SK-N-SH treated with all-trans-retinoic acid at 6 μM for 48 hours (cell line): Measurements from ENCODE around the gene UBE2H.

Experiments used
- ARNTL ChIP-seq: fragments of 450-650 bp; formaldehyde crosslinking; IDR thresholded peaks from 2 replicates; pipeline ENCODE4 v1.5.0; 2020; ENCODE audit warnings: low read depth, mild to moderate bottlenecking, moderate library complexity, borderline replicate concordance
- BACH2 ChIP-seq: fragments of 250-450 bp; sonication (Bioruptor Pico); IDR thresholded peaks from 2 replicates; pipeline ENCODE4 v1.9.0; 2021; ENCODE audit warnings: mild to moderate bottlenecking, borderline replicate concordance
- ESRRG ChIP-seq: fragments of 250-450 bp; sonication (Bioruptor Pico); IDR thresholded peaks from 2 replicates; pipeline ENCODE4 v1.6.1; 2021; ENCODE audit warnings: mild to moderate bottlenecking
- PATZ1 ChIP-seq: fragments of 250-450 bp; sonication (Bioruptor Pico); IDR thresholded peaks from 2 replicates; pipeline ENCODE4 v1.8.0; 2020; ENCODE audit warnings: mild to moderate bottlenecking, moderate library complexity, borderline replicate concordance
- POU6F1 ChIP-seq: fragments of 250-450 bp; sonication (Bioruptor Pico); IDR thresholded peaks from 2 replicates; pipeline ENCODE4 v1.8.0; 2021; ENCODE audit warnings: low read depth, mild to moderate bottlenecking, moderate library complexity, borderline replicate concordance
- PPARA ChIP-seq: fragments of 250-450 bp; sonication (Bioruptor Pico); IDR thresholded peaks from 2 replicates; pipeline ENCODE4 v1.5.0; 2020; ENCODE audit warnings: mild to moderate bottlenecking, borderline replicate concordance
- SNAI2 ChIP-seq: fragments of 250-450 bp; sonication (Bioruptor Pico); IDR thresholded peaks from 2 replicates; pipeline ENCODE4 v1.5.0; 2020; ENCODE audit warnings: mild to moderate bottlenecking, moderate library complexity
- TSHZ2 ChIP-seq: fragments of 250-450 bp; sonication (Bioruptor Pico); IDR thresholded peaks from 2 replicates; pipeline ENCODE4 v1.5.0; 2020; ENCODE audit warnings: mild to moderate bottlenecking, moderate library complexity
- ZFP3 ChIP-seq: fragments of 250-450 bp; sonication (Bioruptor Pico); IDR thresholded peaks from 2 replicates; pipeline ENCODE4 v1.5.0; 2020; ENCODE audit warnings: mild to moderate bottlenecking, moderate library complexity
- ZFP30 ChIP-seq: fragments of 450-650 bp; formaldehyde crosslinking; IDR thresholded peaks from 2 replicates; pipeline ENCODE4 v1.5.0; 2022; ENCODE audit warnings: mild to moderate bottlenecking, moderate library complexity
- ZNF70 ChIP-seq: fragments of 450-650 bp; formaldehyde crosslinking; IDR thresholded peaks from 2 replicates; pipeline ENCODE4 v1.5.0; 2020; ENCODE audit warnings: mild to moderate bottlenecking, moderate library complexity

- TF ChIP-seq PATZ1 (CRISPR knock-in tag): no peak
- TF ChIP-seq ZFP3 (CRISPR knock-in tag): no peak
- no peak for TF ChIP-seq SNAI2
- TF ChIP-seq ARNTL: no peak
- TF ChIP-seq TSHZ2 (CRISPR knock-in tag): no peak
- TF ChIP-seq ESRRG (CRISPR knock-in tag): no peak
- TF ChIP-seq POU6F1 (CRISPR knock-in tag): no peak
- TF ChIP-seq BACH2 (CRISPR knock-in tag): no peak
- no peak for TF ChIP-seq PPARA (CRISPR knock-in tag)
- no peak for TF ChIP-seq ZFP30
- no peak for TF ChIP-seq ZNF70 (CRISPR knock-in tag)
Measured at GRCh38 chr7:129908181-129908580, 44.6 kb downstream of the UBE2H start.
